T-cell (primary cell): ENCODE data around the gene IER5L. TPM values are rescaled to one million over a fixed set of nuclear protein-coding genes. Genes with fewer than 3 reads are reported as not detected.

Experiments used
- ATAC-seq, 4 experiments: fragments of 200-7000 bp in 3 of 4; fragments of 150-1000 bp in 1 of 4; cut with Tn5 transposase; replicated peaks in 1 of 4; 1 replicate in 3 of 4; 2 replicates in 1 of 4; pipeline ENCODE4 v1.10.0; 2021; ENCODE audit warnings: moderate library complexity in 3 of 4, mild to moderate bottlenecking in 2 of 4, moderate number of reproducible peaks in 1 of 4
- CTCF ChIA-PET, 2 donors: fragments of 300-600 bp; sonication (Branson Sonifier 250); formaldehyde crosslinking; loops; one replicate each; lab custom pipeline; 2022; ENCODE audit warnings: antibody characterized with exemption in 2 of 2; lab: Charles Lee
- POLR2A ChIA-PET, 2 donors: fragments of 300-600 bp; sonication (Branson Sonifier 250); formaldehyde crosslinking; loops; one replicate each; lab custom pipeline; 2022; ENCODE audit warnings: antibody characterized with exemption in 2 of 2; lab: Charles Lee
- DNase-seq, 35 experiments: peaks; one replicate each; pipeline versions ENCODE4 v3.0.0 to v3.0.0-alpha.2; 2013 to 2023
- H3K27ac ChIP-seq: one replicate; pipeline ENCODE4 v1.5.1; 2013; ENCODE audit warnings: low read length
- H3K27me3 ChIP-seq, 2 experiments: replicated peaks in 1 of 2; 1 replicate in 1 of 2; 2 replicates in 1 of 2; pipeline versions ENCODE4 v1.6.1 to v1.7.0; 2013; ENCODE audit warnings: low read length in 1 of 2, mixed read lengths in 1 of 2; ENCODE audit not compliant: control insufficient read depth in 2 of 2, insufficient read depth in 2 of 2; ENCODE audit errors: extremely low read depth in 1 of 2
- H3K36me3 ChIP-seq, 2 donors: 1 replicate in 1 of 2; 2 replicates in 1 of 2; pipeline versions ENCODE4 v1.6.1 to v1.7.0; 2013; ENCODE audit warnings: low read length in 1 of 2; ENCODE audit not compliant: control insufficient read depth in 2 of 2, insufficient read depth in 1 of 2; ENCODE audit errors: extremely low read depth in 1 of 2
- H3K4me1 ChIP-seq, 2 experiments: 1 replicate in 1 of 2; 2 replicates in 1 of 2; pipeline versions ENCODE4 v1.6.1 to v1.7.0; 2013; ENCODE audit warnings: low read length in 2 of 2, mixed read lengths in 1 of 2; ENCODE audit not compliant: insufficient read depth in 2 of 2, control insufficient read depth in 1 of 2; ENCODE audit errors: extremely low read depth in 1 of 2
- H3K4me3 ChIP-seq, 2 donors: 1 replicate in 1 of 2; 2 replicates in 1 of 2; pipeline versions ENCODE4 v1.5.1 to v1.7.0; 2013; ENCODE audit warnings: mild to moderate bottlenecking in 2 of 2, low read length in 1 of 2, moderate library complexity in 1 of 2; ENCODE audit not compliant: control insufficient read depth in 1 of 2; ENCODE audit errors: extremely low read depth in 1 of 2
- H3K9me3 ChIP-seq: 2 replicates; pipeline ENCODE4 v1.7.0; 2013
- H3K27ac Mint-ChIP-seq, 2 donors: one replicate each; pipeline ENCODE4 v1.8.0; 2020 to 2021; ENCODE audit warnings: mild to moderate bottlenecking in 2 of 2, mixed read lengths in 2 of 2
- H3K27me3 Mint-ChIP-seq, 2 donors: one replicate each; pipeline ENCODE4 v1.8.0; 2021 to 2022; ENCODE audit warnings: mixed read lengths in 2 of 2
- H3K36me3 Mint-ChIP-seq: one replicate; pipeline ENCODE4 v1.8.0; 2021; ENCODE audit warnings: mixed read lengths
- H3K4me1 Mint-ChIP-seq, 3 donors: one replicate each; pipeline ENCODE4 v1.8.0; 2020 to 2022; ENCODE audit warnings: mixed read lengths in 3 of 3, mild to moderate bottlenecking in 1 of 3
- H3K4me3 Mint-ChIP-seq, 3 donors: one replicate each; pipeline ENCODE4 v1.8.0; 2020 to 2022; ENCODE audit warnings: mild to moderate bottlenecking in 3 of 3, mixed read lengths in 3 of 3, moderate library complexity in 3 of 3
- H3K9me3 Mint-ChIP-seq, 3 donors: one replicate each; pipeline ENCODE4 v1.8.0; 2020 to 2022; ENCODE audit warnings: mixed read lengths in 3 of 3
- WGBS: methylation state at CpG from one replicate; pipeline ENCODE4 v1.1.5; 2013; ENCODE audit warnings: missing lambda C conversion rate; ENCODE audit not compliant: insufficient coverage; 5-methylcytosine and 5-hydroxymethylcytosine counted together
- total RNA-seq, 35 experiments: library from RNA in 6 of 35; stranded (reverse) in 6 of 35; fragments of 120-200 nt in 1 of 35; gene quantifications; one replicate each; pipeline versions ENCODE4 v1.2.1 to v1.2.4 and lab custom pipeline; 2013 to 2026

IER5L gene
- total RNA-seq, 5 donors from 2014 or later (not counting 1 experiment from before 2014, with no cell fraction given): 1.3 to 7.7 (median 6.7) TPM

DNA sequence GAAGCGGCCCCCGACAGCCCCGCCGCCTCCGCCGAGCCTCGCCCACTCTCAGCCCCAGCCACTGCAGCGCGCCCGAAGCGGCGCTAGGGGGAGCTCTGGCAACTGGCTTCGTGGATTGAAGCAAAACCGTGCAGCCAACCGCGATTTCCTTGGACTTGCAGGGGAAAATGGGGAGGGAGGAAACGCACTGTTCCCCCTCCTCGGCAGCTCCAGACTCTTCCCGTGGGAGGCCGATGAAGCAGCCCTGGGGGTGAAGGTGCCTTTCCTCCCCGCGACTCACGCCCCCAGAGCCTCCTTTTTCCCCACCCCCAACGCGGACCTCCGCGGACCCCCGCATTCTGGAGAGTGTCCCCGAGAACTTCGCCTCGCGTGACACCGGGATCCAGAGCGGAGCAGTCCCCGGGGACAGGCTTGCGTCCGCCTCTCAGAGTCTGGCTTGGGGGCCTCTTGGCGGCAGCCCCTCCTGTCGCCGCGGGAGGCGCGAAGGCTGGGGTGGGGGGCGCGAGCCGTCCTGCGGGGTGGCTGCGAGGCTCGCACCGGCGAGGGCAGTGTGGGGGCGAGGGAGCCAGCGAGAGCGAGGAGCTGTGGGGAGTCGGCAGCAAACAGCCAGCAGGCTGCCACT lies 3.8 kb downstream of the IER5L start:
- H3K9me3 ChIP-seq: no peaks in the 10 kb centered on the region
- peak overlapping the region; percentile 66 to 89 for H3K4me3 ChIP-seq
- H3K9me3 Mint-ChIP-seq: no peaks in the 10 kb centered on the region
- ATAC-seq: peak; percentile 15 to 21 (median 18)
- POLR2A ChIA-PET: interaction anchor here in 1 of 2 donors (0.6 kb wide), 2 partner anchors 8 to 14 kb away, joined by 3 to 5 read pairs; no protein-coding TSS in a partner anchor
- H3K27ac Mint-ChIP-seq: peak overlapping the region; percentile 31 to 39
- H3K4me1 ChIP-seq: peaks cover 0 to 43% of the 10 kb centered on the region in 2 experiments
- peaks cover 4 to 12% (median 7%) of the 10 kb centered on the region in 3 donors for H3K4me1 Mint-ChIP-seq
- peak overlapping the region; percentile 20 for H3K27ac ChIP-seq
- peaks cover 0 to 5% of the 10 kb centered on the region in 2 donors for H3K27me3 Mint-ChIP-seq
- DNase-seq: peak; percentile 46 to 87 (median 70)
- H3K4me3 Mint-ChIP-seq: peak overlapping the region; percentile 79 to 85 (median 84)
- CTCF ChIA-PET: interaction anchor here (0.6 to 1.9 kb wide), 11 partner anchors 10 to 436 kb away, joined by 3 to 13 read pairs (median 4); no protein-coding TSS in a partner anchor
- WGBS: 0% methylated on average over 30 of the region's 55 CpGs
- no peaks in the 10 kb centered on the region for H3K36me3 Mint-ChIP-seq
- H3K36me3 ChIP-seq: no peaks in the 10 kb centered on the region
- H3K27me3 ChIP-seq: peaks cover 0 to 46% of the 10 kb centered on the region in 2 experiments

DNA sequence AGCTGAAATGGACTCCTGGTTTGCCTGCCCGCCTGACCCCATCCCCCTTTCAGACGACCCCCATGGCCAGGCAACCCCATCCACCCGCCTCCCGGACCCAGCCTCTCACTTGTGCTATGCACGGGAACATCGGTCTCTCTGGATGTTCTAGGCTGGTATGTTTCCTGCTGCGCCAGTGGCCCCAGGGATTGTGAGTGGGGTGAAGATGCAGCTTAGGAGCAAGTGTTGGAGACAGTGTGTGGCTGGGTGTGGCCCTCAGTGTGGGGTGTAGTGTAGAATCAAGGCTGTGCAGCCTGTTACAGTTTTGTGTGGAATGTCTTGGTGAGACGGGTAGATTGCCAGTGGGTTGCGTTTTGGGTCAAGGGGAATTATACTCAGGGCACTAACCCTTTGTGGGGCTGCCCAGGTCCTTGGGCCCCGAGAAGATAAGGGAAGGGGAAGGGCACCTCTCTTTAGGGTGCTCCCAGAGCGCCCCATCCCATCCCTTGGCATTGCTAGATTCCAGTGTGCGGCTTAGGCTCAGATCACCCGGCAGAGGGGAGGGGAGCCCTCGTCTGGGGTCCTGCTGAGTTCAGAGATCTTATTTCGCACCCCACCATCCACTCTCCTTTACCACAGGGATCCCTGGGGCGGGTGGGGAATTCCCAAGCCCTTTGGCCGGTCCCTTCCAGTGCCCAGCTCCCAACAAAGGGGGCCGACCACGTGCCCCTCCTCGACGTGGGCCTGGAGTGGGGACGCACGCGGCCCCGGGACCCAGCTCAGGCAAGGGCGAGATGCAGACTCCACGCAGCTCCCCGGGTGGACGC lies 4.6 kb downstream of the IER5L start:
- ATAC-seq: no peak
- Histone ChIP-seq H3K36me3 (no peaks in the 10 kb centered on the region), H3K4me3 (peak overlapping the region in 1 of 2 donors; percentile 66), H3K9me3 (no peaks in the 10 kb centered on the region), H3K4me1 (peaks cover 0 to 37% of the 10 kb centered on the region in 2 experiments), H3K27ac (no peak overlapping the region), H3K27me3 (peaks cover 0 to 40% of the 10 kb centered on the region in 2 experiments)
- H3K4me1 Mint-ChIP-seq: peaks cover 2 to 11% (median 7%) of the 10 kb centered on the region in 3 donors
- DNase-seq: no peak
- peak overlapping the region; percentile 60 to 85 (median 70) for H3K4me3 Mint-ChIP-seq
- POLR2A ChIA-PET: no interaction called here
- H3K36me3 Mint-ChIP-seq: no peaks in the 10 kb centered on the region
- peaks cover 0 to 5% of the 10 kb centered on the region in 2 donors for H3K27me3 Mint-ChIP-seq
- peak overlapping the region in 1 of 2 donors; percentile 48 for H3K27ac Mint-ChIP-seq
- WGBS: 43% methylated on average over 20 of the region's 29 CpGs
- no peaks in the 10 kb centered on the region for H3K9me3 Mint-ChIP-seq
- CTCF ChIA-PET: interaction anchor here (0.5 to 1.9 kb wide), 14 partner anchors 11 to 451 kb away, joined by 3 to 13 read pairs (median 4); partner anchors contain the start of gene PTPA (in 1 of the 2)

DNA sequence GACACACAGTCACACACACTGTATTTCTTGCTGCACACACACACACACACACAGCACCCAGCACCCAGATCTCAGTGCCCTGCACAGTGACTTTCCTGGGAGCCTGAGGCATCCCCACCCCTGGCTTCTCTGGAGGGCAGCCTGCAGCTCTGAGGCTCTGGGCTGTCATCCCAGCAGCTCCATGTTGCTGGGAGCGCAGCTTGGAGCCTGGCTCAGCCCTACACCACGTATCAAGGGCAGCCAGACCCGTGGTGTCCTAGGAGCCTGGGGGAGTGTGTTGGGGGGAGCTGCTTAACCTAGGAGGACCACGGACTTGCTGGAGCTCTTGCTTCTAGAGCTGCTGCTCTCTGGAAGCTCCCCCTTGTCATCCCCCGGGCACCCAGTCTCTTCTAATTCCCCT lies 5.2 kb downstream of the IER5L start:
- ATAC-seq (no peak), DNase-seq (no peak)
- H3K9me3 ChIP-seq: no peaks in the 10 kb centered on the region
- H3K27ac Mint-ChIP-seq: no peak overlapping the region
- peaks cover 0 to 40% of the 10 kb centered on the region in 2 experiments for H3K27me3 ChIP-seq
- ChIA-PET POLR2A (no interaction called here), CTCF (interaction anchor here (0.5 to 1.9 kb wide), 9 partner anchors 11 to 452 kb away, joined by 3 to 9 read pairs (median 3); partner anchors contain the start of gene PTPA (in 1 of the 2))
- H3K9me3 Mint-ChIP-seq: no peaks in the 10 kb centered on the region
- H3K27me3 Mint-ChIP-seq: peaks cover 0 to 5% of the 10 kb centered on the region in 2 donors
- 90% methylated on average over 2 of the region's 5 CpGs for WGBS
- no peaks in the 10 kb centered on the region for H3K36me3 Mint-ChIP-seq
- no peak overlapping the region for H3K4me3 ChIP-seq
- H3K4me1 ChIP-seq: peaks cover 0 to 33% of the 10 kb centered on the region in 2 experiments
- H3K36me3 ChIP-seq: no peaks in the 10 kb centered on the region
- peaks cover 5 to 14% (median 10%) of the 10 kb centered on the region in 3 donors for H3K4me1 Mint-ChIP-seq
- no peak overlapping the region for H3K4me3 Mint-ChIP-seq
- no peak overlapping the region for H3K27ac ChIP-seq

DNA sequence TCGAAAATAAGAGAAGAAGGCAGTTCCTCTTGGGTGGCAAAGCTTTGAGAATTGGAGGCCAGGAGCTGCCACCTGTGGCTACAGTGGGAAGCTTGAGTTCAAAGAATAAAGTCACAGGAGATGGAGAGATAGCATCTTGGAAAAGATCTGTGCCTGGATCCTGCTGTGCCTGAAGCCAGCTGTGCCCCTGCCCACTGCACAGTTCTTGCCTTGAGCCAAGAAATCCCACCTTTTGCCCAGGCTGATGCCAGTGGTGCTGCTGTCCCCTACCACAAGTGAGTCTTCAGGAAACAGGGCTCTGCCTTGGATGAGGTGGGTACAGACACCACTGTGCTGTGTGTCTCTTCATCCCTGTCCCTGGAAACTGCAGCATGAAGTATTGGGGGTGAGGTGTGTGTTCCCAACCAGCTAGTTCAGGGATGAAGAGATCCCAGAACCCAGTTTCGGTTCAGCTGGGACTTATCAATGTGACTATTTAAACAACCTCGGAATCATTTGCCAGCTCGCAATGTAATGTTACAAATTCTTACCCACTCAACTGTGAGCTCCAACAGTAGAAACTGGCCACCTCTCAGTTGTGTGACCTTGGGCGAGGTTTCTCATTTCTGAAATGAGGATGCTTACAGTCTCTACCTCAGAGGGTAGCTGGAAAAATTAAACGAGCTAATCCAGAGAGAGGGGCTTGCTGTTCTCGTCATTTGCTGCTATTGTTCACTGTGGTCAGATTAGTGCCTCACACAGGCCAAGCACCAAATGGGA lies 5.9 kb downstream of the IER5L start:
- Histone ChIP-seq H3K4me1 (peaks cover 2 to 38% of the 10 kb centered on the region in 2 experiments), H3K4me3 (no peak overlapping the region), H3K9me3 (no peaks in the 10 kb centered on the region), H3K36me3 (no peaks in the 10 kb centered on the region), H3K27me3 (peaks cover 0 to 40% of the 10 kb centered on the region in 2 experiments), H3K27ac (no peak overlapping the region)
- Mint-ChIP-seq H3K27ac (no peak overlapping the region), H3K27me3 (peaks cover 0 to 5% of the 10 kb centered on the region in 2 donors), H3K4me1 (peaks cover 10 to 19% (median 17%) of the 10 kb centered on the region in 3 donors), H3K9me3 (no peaks in the 10 kb centered on the region), H3K4me3 (no peak overlapping the region), H3K36me3 (no peaks in the 10 kb centered on the region)
- 85% methylated on average over 3 of the region's 7 CpGs for WGBS
- ChIA-PET POLR2A (no interaction called here), CTCF (interaction anchor here (0.6 to 1.3 kb wide), 7 partner anchors 32 to 453 kb away, joined by 3 to 6 read pairs (median 3); no protein-coding TSS in a partner anchor)
- ATAC-seq (no peak), DNase-seq (no peak)

DNA sequence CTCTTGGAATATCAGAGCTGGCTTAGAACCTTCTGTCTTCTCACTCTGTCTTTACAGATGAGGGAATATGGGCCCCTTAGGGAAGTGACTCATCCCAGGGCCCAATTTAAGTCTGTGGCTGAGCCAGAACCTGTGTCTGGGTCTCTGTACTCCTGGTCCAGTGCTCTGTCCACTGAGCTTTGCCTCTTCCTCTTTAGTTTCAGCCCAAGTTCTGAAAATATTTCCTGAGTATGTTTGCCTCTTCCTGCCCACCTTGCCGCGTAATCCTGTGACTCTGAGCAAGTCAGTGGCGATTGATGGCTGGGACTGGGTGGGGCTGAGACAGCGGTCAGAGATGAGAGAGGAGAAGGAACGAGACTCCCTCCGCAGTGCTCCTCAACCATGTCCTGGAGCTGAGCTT lies 7.8 kb downstream of the IER5L start:
- no peak overlapping the region for H3K4me3 Mint-ChIP-seq
- H3K4me1 Mint-ChIP-seq: peaks cover 12 to 19% (median 15%) of the 10 kb centered on the region in 3 donors
- H3K27ac Mint-ChIP-seq: no peak overlapping the region
- H3K36me3 Mint-ChIP-seq: no peaks in the 10 kb centered on the region
- CTCF ChIA-PET: interaction anchor here (0.6 to 0.7 kb wide), 3 partner anchors 44 to 808 kb away, joined by 3 to 5 read pairs (median 3); no protein-coding TSS in a partner anchor
- H3K27me3 Mint-ChIP-seq: peaks cover 0 to 5% of the 10 kb centered on the region in 2 donors
- Histone ChIP-seq H3K4me1 (peaks cover 6 to 32% of the 10 kb centered on the region in 2 experiments), H3K27me3 (peaks cover 0 to 34% of the 10 kb centered on the region in 2 experiments), H3K9me3 (no peaks in the 10 kb centered on the region), H3K27ac (no peak overlapping the region), H3K36me3 (no peaks in the 10 kb centered on the region), H3K4me3 (no peak overlapping the region)
- ATAC-seq (no peak), DNase-seq (no peak)
- WGBS: no CpG with 5 or more reads among the region's 6 CpGs
- POLR2A ChIA-PET: no interaction called here
- no peaks in the 10 kb centered on the region for H3K9me3 Mint-ChIP-seq
